HEK293 (cell line): ENCODE measurements around the gene COX6A2.
A peak's percentile ranks its signal among the peaks of the same experiment; 100 is the strongest.

Source experiments
- CTCF ChIA-PET: fragments of 350-600 bp; formaldehyde crosslinking; extraction: SDS; loops from one replicate; lab custom pipeline; 2021; ENCODE audit warnings: antibody characterized with exemption; lab: Yijun Ruan, JAX
- POLR2A ChIA-PET: fragments of 300-600 bp; formaldehyde crosslinking; extraction: SDS; loops from one replicate; lab custom pipeline; 2020; ENCODE audit warnings: antibody characterized with exemption, inconsistent platforms; lab: Yijun Ruan, JAX
- H3K27ac ChIP-seq: fragments of 200-500 bp; sonication (Bioruptor generic); 2 replicates; pipeline ENCODE4 v1.5.1; 2014; ENCODE audit warnings: low read depth, low read length, control low read depth, inconsistent platforms; ENCODE audit errors: extremely low read depth
- H3K36me3 ChIP-seq, 2 experiments: fragments of 200-500 bp in 1 of 2; sonication (Bioruptor generic) in 1 of 2; 1 replicate in 1 of 2; 2 replicates in 1 of 2; pipeline ENCODE4 v1.5.1; 2014 to 2017; ENCODE audit warnings: inconsistent platforms in 2 of 2, low read length in 2 of 2; ENCODE audit not compliant: control insufficient read depth in 2 of 2, insufficient read depth in 1 of 2
- H3K4me1 ChIP-seq: fragments of 200-500 bp; sonication (Bioruptor generic); 2 replicates; pipeline ENCODE4 v1.5.1; 2014; ENCODE audit warnings: mild to moderate bottlenecking, low read length, inconsistent platforms; ENCODE audit not compliant: control insufficient read depth, insufficient read depth
- H3K4me3 ChIP-seq: 2 replicates; pipeline ENCODE4 v1.5.1; 2011; ENCODE audit warnings: low read depth, mild to moderate bottlenecking, control low read depth, low read length, moderate library complexity
- H3K9me3 ChIP-seq: fragments of 200-500 bp; sonication (Bioruptor generic); 2 replicates; pipeline ENCODE4 v1.5.1; 2014; ENCODE audit warnings: low read depth, low read length, inconsistent platforms; ENCODE audit not compliant: control insufficient read depth, insufficient read depth
- ATF2 ChIP-seq: fragments of 450-650 bp; formaldehyde crosslinking; IDR thresholded peaks from 2 replicates; pipeline ENCODE4 v1.5.1; 2016; ENCODE audit warnings: missing biosample characterization, missing genetic modification characterization, low read depth
- CTCF ChIP-seq: fragments of 450-650 bp; formaldehyde crosslinking; IDR thresholded peaks from 2 replicates; pipeline ENCODE4 v1.5.1; 2016; ENCODE audit warnings: missing biosample characterization, missing genetic modification characterization
- GLIS1 ChIP-seq: fragments of 450-650 bp; formaldehyde crosslinking; IDR thresholded peaks from 2 replicates; pipeline ENCODE4 v1.5.1; 2016; ENCODE audit warnings: missing biosample characterization, missing genetic modification characterization
- GLIS2 ChIP-seq: fragments of 450-650 bp; formaldehyde crosslinking; IDR thresholded peaks from 2 replicates; pipeline ENCODE4 v1.5.1; 2016; ENCODE audit warnings: missing biosample characterization, missing genetic modification characterization
- MEIS1 ChIP-seq: sonication (generic); formaldehyde crosslinking; IDR thresholded peaks from 2 replicates; pipeline ENCODE4 v1.8.1; 2022; ENCODE audit warnings: missing genetic modification reagents, mild to moderate bottlenecking, borderline replicate concordance
- SP3 ChIP-seq: fragments of 450-650 bp; formaldehyde crosslinking; IDR thresholded peaks from 2 replicates; pipeline ENCODE4 v1.5.1; 2016; ENCODE audit warnings: missing biosample characterization, missing genetic modification characterization
- SP7 ChIP-seq: fragments of 450-650 bp; formaldehyde crosslinking; IDR thresholded peaks from 2 replicates; pipeline ENCODE4 v1.5.1; 2016; ENCODE audit warnings: missing biosample characterization, missing genetic modification characterization
- ZBTB17 ChIP-seq: fragments of 450-650 bp; formaldehyde crosslinking; IDR thresholded peaks from 2 replicates; pipeline ENCODE4 v1.5.1; 2016; ENCODE audit warnings: missing biosample characterization, missing genetic modification characterization
- ZBTB20 ChIP-seq: fragments of 450-650 bp; formaldehyde crosslinking; IDR thresholded peaks from 2 replicates; pipeline ENCODE4 v1.5.1; 2016; ENCODE audit warnings: missing biosample characterization, missing genetic modification characterization
- ZBTB49 ChIP-seq: fragments of 450-650 bp; formaldehyde crosslinking; IDR thresholded peaks from 2 replicates; pipeline ENCODE4 v1.5.1; 2016; ENCODE audit warnings: missing biosample characterization, missing genetic modification characterization, low read depth
- ZIC2 ChIP-seq: fragments of 450-650 bp; formaldehyde crosslinking; IDR thresholded peaks from 2 replicates; pipeline ENCODE4 v1.5.1; 2016; ENCODE audit warnings: missing biosample characterization, missing genetic modification characterization
- ZNF169 ChIP-seq: fragments of 450-650 bp; formaldehyde crosslinking; IDR thresholded peaks from 2 replicates; pipeline ENCODE4 v1.5.1; 2016; ENCODE audit warnings: missing biosample characterization, missing genetic modification characterization
- ZNF248 ChIP-seq: fragments of 450-650 bp; formaldehyde crosslinking; IDR thresholded peaks from 2 replicates; pipeline ENCODE4 v1.5.1; 2017; ENCODE audit warnings: missing biosample characterization, missing genetic modification characterization
- ZNF280C ChIP-seq: fragments of 450-650 bp; formaldehyde crosslinking; IDR thresholded peaks from 2 replicates; pipeline ENCODE4 v1.5.1; 2016; ENCODE audit warnings: missing biosample characterization, missing genetic modification characterization
- ZNF292 ChIP-seq: fragments of 450-650 bp; formaldehyde crosslinking; IDR thresholded peaks from 2 replicates; pipeline ENCODE4 v1.5.1; 2016; ENCODE audit warnings: low read depth, missing biosample characterization, missing genetic modification characterization, borderline replicate concordance
- ZNF302 ChIP-seq: fragments of 450-650 bp; formaldehyde crosslinking; IDR thresholded peaks from 2 replicates; pipeline ENCODE4 v1.5.1; 2016; ENCODE audit warnings: missing biosample characterization, missing genetic modification characterization, low read depth
- ZNF311 ChIP-seq: fragments of 450-650 bp; formaldehyde crosslinking; IDR thresholded peaks from 2 replicates; pipeline ENCODE4 v1.5.1; 2017; ENCODE audit warnings: missing biosample characterization, missing genetic modification characterization, borderline replicate concordance
- ZNF324 ChIP-seq: fragments of 450-650 bp; formaldehyde crosslinking; IDR thresholded peaks from 2 replicates; pipeline ENCODE4 v1.5.1; 2016; ENCODE audit warnings: missing biosample characterization, missing genetic modification characterization
- ZNF37A ChIP-seq: fragments of 450-650 bp; IDR thresholded peaks from 2 replicates; pipeline ENCODE4 v1.5.1; 2018; ENCODE audit warnings: missing biosample characterization, missing genetic modification characterization
- ZNF426 ChIP-seq: fragments of 450-650 bp; formaldehyde crosslinking; IDR thresholded peaks from 2 replicates; pipeline ENCODE4 v1.5.1; 2017; ENCODE audit warnings: missing biosample characterization, missing genetic modification characterization, mild to moderate bottlenecking, inconsistent platforms, moderate library complexity
- ZNF449 ChIP-seq: fragments of 450-650 bp; formaldehyde crosslinking; IDR thresholded peaks from 2 replicates; pipeline ENCODE4 v1.5.1; 2017; ENCODE audit warnings: missing biosample characterization, mild to moderate bottlenecking, missing genetic modification characterization, moderate library complexity
- ZNF488 ChIP-seq: fragments of 450-650 bp; formaldehyde crosslinking; IDR thresholded peaks from 2 replicates; pipeline ENCODE4 v1.5.1; 2016; ENCODE audit warnings: missing biosample characterization, missing genetic modification characterization
- ZNF529 ChIP-seq: fragments of 450-650 bp; formaldehyde crosslinking; IDR thresholded peaks from 2 replicates; pipeline ENCODE4 v1.5.1; 2017; ENCODE audit warnings: missing genetic modification characterization, missing biosample characterization; ENCODE audit not compliant: insufficient replicate concordance
- ZNF544 ChIP-seq: fragments of 450-650 bp; formaldehyde crosslinking; IDR thresholded peaks from 2 replicates; pipeline ENCODE4 v1.5.0; 2017; ENCODE audit warnings: missing biosample characterization, missing genetic modification characterization
- ZNF639 ChIP-seq: fragments of 450-650 bp; formaldehyde crosslinking; IDR thresholded peaks from 2 replicates; pipeline ENCODE4 v1.5.1; 2016; ENCODE audit warnings: missing biosample characterization, missing genetic modification characterization
- ZNF658 ChIP-seq: fragments of 450-650 bp; formaldehyde crosslinking; IDR thresholded peaks from 2 replicates; pipeline ENCODE4; 2016; ENCODE audit warnings: missing biosample characterization, missing genetic modification characterization
- ZNF660 ChIP-seq: fragments of 450-650 bp; IDR thresholded peaks from 2 replicates; pipeline ENCODE4 v1.5.1; 2018; ENCODE audit warnings: missing biosample characterization, mild to moderate bottlenecking, missing genetic modification characterization

The COX6A2 gene

GRCh38 chr16:31382485-31383161 is 45.5 kb downstream of the COX6A2 start (continued):
- TF ChIP-seq ZBTB17 (tag by site-specific recombination) = peak; percentile 82
- no peak for TF ChIP-seq ZNF324
- TF ChIP-seq ZNF658 (tag by site-specific recombination) = no peak
- TF ChIP-seq ZNF660 (tag by site-specific recombination) = peak; percentile 65
- no peak for TF ChIP-seq ATF2
- no peak for TF ChIP-seq SP7 (tag by site-specific recombination)
- TF ChIP-seq ZBTB20 (tag by site-specific recombination) = peak; percentile 18; the same call in 1 of the 2 replicates
- TF ChIP-seq ZNF248 (tag by site-specific recombination) = no peak
- no peak for TF ChIP-seq ZNF449 (tag by site-specific recombination)
- no peak for TF ChIP-seq ZNF169 (tag by site-specific recombination)
- peak; percentile 94 for TF ChIP-seq ZIC2 (tag by site-specific recombination)
- TF ChIP-seq ZNF639 (tag by site-specific recombination) = no peak
- no peak for TF ChIP-seq ZNF544
- TF ChIP-seq GLIS1 (tag by site-specific recombination) = peak; percentile 79
- TF ChIP-seq ZNF311 (tag by site-specific recombination) = no peak
- no peak for TF ChIP-seq ZNF292 (tag by site-specific recombination)
- TF ChIP-seq CTCF = peak; percentile 66; the same call in 1 of the 2 replicates
- TF ChIP-seq ZNF280C = no peak
- TF ChIP-seq ZNF37A (tag by site-specific recombination) = no peak

GRCh38 chr16:31380201-31380600 is 48.0 kb downstream of the COX6A2 start:
- Histone ChIP-seq H3K36me3 (no peaks in the 10 kb centered on the region), H3K9me3 (no peaks in the 10 kb centered on the region), H3K27ac (no peak overlapping the region), H3K4me1 (no peaks in the 10 kb centered on the region), H3K4me3 (no peak overlapping the region)
- ChIA-PET POLR2A (no interaction called here), CTCF (no interaction called here)
- TF ChIP-seq ZNF302 (tag by site-specific recombination) (no peak), SP3 (no peak), ZNF529 (no peak), MEIS1 (no peak), ZNF488 (tag by site-specific recombination) (no peak), GLIS2 (no peak), ZBTB49 (tag by site-specific recombination) (no peak), ZNF426 (tag by site-specific recombination) (no peak)
- TF ChIP-seq, all 188 proteins: peak for 0
